Hindlimb muscle (tissue), 1 donor: Measurements from ENCODE around the gene USO1. TPM values are rescaled to one million over a fixed set of nuclear protein-coding genes. Genes with fewer than 3 reads are reported as not detected.
"Not testable (repeated sequence)": the region's sequence is repeated elsewhere in the genome, so short reads cannot be mapped to it uniquely, and the experiment has no call there.

Source experiments
- DNase-seq: peaks from one replicate; pipeline ENCODE4 v3.0.0-alpha.2; 2013
- polyA plus RNA-seq: library from polyadenylated mRNA; unstranded; fragments of 120-200 nt; gene quantifications from one replicate; pipeline ENCODE4 v1.2.1, GENCODE V29; 2013; ENCODE audit not compliant: insufficient read length

The USO1 gene
- polyA plus RNA-seq, 1 donor, result 173 TPM

- no peak for DNase-seq
These were observed 10.4 kb upstream of the USO1 start for GRCh38 chr4:75714011-75714410.

GRCh38 chr4:75714704-75715103, 9.7 kb upstream of the USO1 start:
- no peak for DNase-seq

GRCh38 chr4:75715105-75715799, 9.1 kb upstream of the USO1 start:
- DNase-seq, result no peak

GRCh38 chr4:75716054-75716453, 8.3 kb upstream of the USO1 start:
- DNase-seq, result not testable (repeated sequence)

GRCh38 chr4:75717408-75717807, 7.0 kb upstream of the USO1 start:
- DNase-seq, result no peak

- no peak for DNase-seq
These were observed 5.8 kb upstream of the USO1 start for GRCh38 chr4:75718529-75718928.

GRCh38 chr4:75722417-75722816, 2.0 kb upstream of the USO1 start:
- DNase-seq, result no peak

- peak; percentile 48 for DNase-seq
These were observed 963 bp upstream of the USO1 start for GRCh38 chr4:75723163-75724065.

GRCh38 chr4:75724867-75725724, 719 bp downstream of the USO1 start:
- DNase-seq, result peak; percentile 89

GRCh38 chr4:75725942-75726538, 1.7 kb downstream of the USO1 start:
- DNase-seq, result not testable (repeated sequence)

GRCh38 chr4:75726577-75726976, 2.2 kb downstream of the USO1 start:
- DNase-seq, result no peak

GRCh38 chr4:75727073-75727472, 2.7 kb downstream of the USO1 start:
- DNase-seq, result no peak

GRCh38 chr4:75729836-75730235, 5.5 kb downstream of the USO1 start:
- DNase-seq, result no peak

- DNase-seq, result no peak
These were observed 9.0 kb downstream of the USO1 start for GRCh38 chr4:75733369-75733768.

GRCh38 chr4:75735525-75735924, 11.1 kb downstream of the USO1 start:
- DNase-seq, result no peak

GRCh38 chr4:75736862-75737261, 12.5 kb downstream of the USO1 start:
- no peak for DNase-seq

- no peak for DNase-seq
These were observed 13.0 kb downstream of the USO1 start for GRCh38 chr4:75737398-75737797.

- no peak for DNase-seq
These were observed 16.6 kb downstream of the USO1 start for GRCh38 chr4:75741027-75741426.

- DNase-seq, result no peak
These were observed 18.1 kb downstream of the USO1 start for GRCh38 chr4:75742451-75742850.

GRCh38 chr4:75745161-75745560, 20.8 kb downstream of the USO1 start:
- no peak for DNase-seq

GRCh38 chr4:75745721-75746199, 21.4 kb downstream of the USO1 start:
- no peak for DNase-seq

- no peak for DNase-seq
These were observed 28.3 kb downstream of the USO1 start for GRCh38 chr4:75752637-75753036.
